MM.1S (cell line): ENCODE results near the gene KCNJ12.

ENCODE experiments used
- DNase-seq: peaks from one replicate; pipeline ENCODE4 v3.0.0-alpha.2; 2015
- H2AFZ ChIP-seq: fragments of 300-600 bp; sonication (generic); 2 replicates; pipeline ENCODE4 v1.6.0; 2016; ENCODE audit warnings: antibody characterized with exemption, low read length
- H3F3A ChIP-seq: fragments of 300-600 bp; sonication (generic); 2 replicates; pipeline ENCODE4 v1.6.1; 2016; ENCODE audit warnings: mild to moderate bottlenecking, antibody characterized with exemption, low read length, moderate library complexity, mixed read lengths; ENCODE audit not compliant: insufficient read depth
- H3K27ac ChIP-seq: fragments of 300-600 bp; sonication (generic); 2 replicates; pipeline ENCODE4 v1.5.1; 2016; ENCODE audit warnings: mild to moderate bottlenecking, low read length
- H3K27me3 ChIP-seq: fragments of 300-600 bp; sonication (generic); replicated peaks from 2 replicates; pipeline ENCODE4 v1.6.0; 2016; ENCODE audit warnings: low read length; ENCODE audit not compliant: insufficient read depth
- H3K36me3 ChIP-seq: fragments of 300-600 bp; sonication (generic); replicated peaks from 2 replicates; pipeline ENCODE4 v1.6.1; 2016; ENCODE audit warnings: mild to moderate bottlenecking, low read length, mixed read lengths; ENCODE audit not compliant: insufficient read depth
- H3K4me1 ChIP-seq: fragments of 300-600 bp; sonication (generic); 2 replicates; pipeline ENCODE4 v1.6.1; 2016; ENCODE audit warnings: low read length, mixed read lengths
- H3K4me2 ChIP-seq: fragments of 300-600 bp; sonication (generic); 2 replicates; pipeline ENCODE4 v1.6.0; 2016; ENCODE audit warnings: low read depth, low read length
- H3K4me3 ChIP-seq: fragments of 300-600 bp; sonication (generic); 2 replicates; pipeline ENCODE4 v1.5.1; 2016; ENCODE audit warnings: low read length, mixed read lengths
- H3K79me2 ChIP-seq: fragments of 300-600 bp; sonication (generic); 2 replicates; pipeline ENCODE4 v1.6.1; 2016; ENCODE audit warnings: mixed run types, low read length, mixed read lengths
- H3K9ac ChIP-seq: fragments of 300-600 bp; sonication (generic); 2 replicates; pipeline ENCODE4 v1.6.1; 2016; ENCODE audit warnings: low read length, mixed read lengths
- H3K9me2 ChIP-seq: fragments of 300-600 bp; sonication (generic); replicated peaks from 2 replicates; pipeline ENCODE4 v1.6.1; 2016; ENCODE audit warnings: mild to moderate bottlenecking, low read length, mixed read lengths; ENCODE audit not compliant: insufficient read depth
- H3K9me3 ChIP-seq: fragments of 300-600 bp; sonication (generic); replicated peaks from 2 replicates; pipeline ENCODE4 v1.6.1; 2016; ENCODE audit warnings: mild to moderate bottlenecking, low read length, mixed read lengths; ENCODE audit not compliant: insufficient read depth
- H4K20me1 ChIP-seq: fragments of 300-600 bp; sonication (generic); 2 replicates; pipeline ENCODE4 v1.6.1; 2016; ENCODE audit warnings: mild to moderate bottlenecking, low read length, moderate library complexity, mixed read lengths; ENCODE audit not compliant: insufficient read depth
- EZH2 ChIP-seq: fragments of 300-600 bp; sonication (generic); optimal IDR thresholded peaks from 2 replicates; pipeline ENCODE3; 2017; ENCODE audit warnings: low read depth, mild to moderate bottlenecking, antibody characterized with exemption, low read length, mixed read lengths
- EZH2phosphoT487 ChIP-seq: fragments of 300-600 bp; sonication (generic); IDR thresholded peaks from 2 replicates; pipeline ENCODE4 v1.6.1; 2018; ENCODE audit warnings: antibody characterized with exemption, low read length
- TF ChIP-seq, protein P1 (sequence below): fragments of 300-600 bp; sonication (generic); IDR thresholded peaks from 2 replicates; pipeline ENCODE4 v1.5.1; 2016; ENCODE audit warnings: antibody characterized with exemption, low read length, mixed read lengths

The KCNJ12 gene

DNA sequence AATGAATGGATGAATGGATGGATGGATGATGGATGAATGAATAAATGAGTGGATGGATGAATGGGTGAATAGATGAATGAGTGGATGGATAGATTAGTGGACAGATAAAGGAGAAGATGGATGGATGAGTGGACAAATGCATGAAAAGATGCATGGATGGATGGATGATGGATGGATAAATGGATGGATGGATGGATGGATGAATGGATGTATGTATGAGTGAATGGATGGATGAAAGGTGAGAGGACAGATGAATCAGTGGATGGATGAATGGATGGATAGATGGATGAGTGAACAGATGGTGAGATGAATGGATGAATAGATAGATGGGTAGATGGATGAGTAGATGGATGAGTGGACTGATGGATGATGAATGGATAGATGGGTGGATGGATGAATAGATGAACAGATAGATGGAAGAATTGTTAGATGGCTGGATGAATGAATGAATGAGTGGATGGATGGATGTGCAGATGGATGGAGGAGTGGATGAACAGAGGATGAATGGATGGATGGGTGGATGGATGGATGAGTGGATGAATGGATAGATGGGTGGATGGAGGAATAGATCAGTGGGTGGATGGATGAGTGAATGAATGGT lies 13.7 kb upstream of the KCNJ12 start:
- H2AFZ ChIP-seq, result no peak overlapping the region
- no peaks in the 10 kb centered on the region for H3K4me1 ChIP-seq
- no peak for DNase-seq
- no peaks in the 10 kb centered on the region for H4K20me1 ChIP-seq
- H3K27me3 ChIP-seq, result peaks cover 41% of the 10 kb centered on the region
- H3K9me2 ChIP-seq, result no peaks in the 10 kb centered on the region
- H3K9me3 ChIP-seq, result no peaks in the 10 kb centered on the region
- H3K4me3 ChIP-seq, result no peak overlapping the region
- no peak overlapping the region for H3K4me2 ChIP-seq
- TF ChIP-seq EZH2phosphoT487 (no peak), EZH2 (no peak)
- TF ChIP-seq, protein P1, sequence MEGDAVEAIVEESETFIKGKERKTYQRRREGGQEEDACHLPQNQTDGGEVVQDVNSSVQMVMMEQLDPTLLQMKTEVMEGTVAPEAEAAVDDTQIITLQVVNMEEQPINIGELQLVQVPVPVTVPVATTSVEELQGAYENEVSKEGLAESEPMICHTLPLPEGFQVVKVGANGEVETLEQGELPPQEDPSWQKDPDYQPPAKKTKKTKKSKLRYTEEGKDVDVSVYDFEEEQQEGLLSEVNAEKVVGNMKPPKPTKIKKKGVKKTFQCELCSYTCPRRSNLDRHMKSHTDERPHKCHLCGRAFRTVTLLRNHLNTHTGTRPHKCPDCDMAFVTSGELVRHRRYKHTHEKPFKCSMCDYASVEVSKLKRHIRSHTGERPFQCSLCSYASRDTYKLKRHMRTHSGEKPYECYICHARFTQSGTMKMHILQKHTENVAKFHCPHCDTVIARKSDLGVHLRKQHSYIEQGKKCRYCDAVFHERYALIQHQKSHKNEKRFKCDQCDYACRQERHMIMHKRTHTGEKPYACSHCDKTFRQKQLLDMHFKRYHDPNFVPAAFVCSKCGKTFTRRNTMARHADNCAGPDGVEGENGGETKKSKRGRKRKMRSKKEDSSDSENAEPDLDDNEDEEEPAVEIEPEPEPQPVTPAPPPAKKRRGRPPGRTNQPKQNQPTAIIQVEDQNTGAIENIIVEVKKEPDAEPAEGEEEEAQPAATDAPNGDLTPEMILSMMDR, result no peak
- H3K36me3 ChIP-seq, result no peaks in the 10 kb centered on the region
- H3K27ac ChIP-seq, result no peak overlapping the region
- H3K9ac ChIP-seq, result no peak overlapping the region
- no peaks in the 10 kb centered on the region for H3K79me2 ChIP-seq
- H3F3A ChIP-seq, result no peaks in the 10 kb centered on the region

DNA sequence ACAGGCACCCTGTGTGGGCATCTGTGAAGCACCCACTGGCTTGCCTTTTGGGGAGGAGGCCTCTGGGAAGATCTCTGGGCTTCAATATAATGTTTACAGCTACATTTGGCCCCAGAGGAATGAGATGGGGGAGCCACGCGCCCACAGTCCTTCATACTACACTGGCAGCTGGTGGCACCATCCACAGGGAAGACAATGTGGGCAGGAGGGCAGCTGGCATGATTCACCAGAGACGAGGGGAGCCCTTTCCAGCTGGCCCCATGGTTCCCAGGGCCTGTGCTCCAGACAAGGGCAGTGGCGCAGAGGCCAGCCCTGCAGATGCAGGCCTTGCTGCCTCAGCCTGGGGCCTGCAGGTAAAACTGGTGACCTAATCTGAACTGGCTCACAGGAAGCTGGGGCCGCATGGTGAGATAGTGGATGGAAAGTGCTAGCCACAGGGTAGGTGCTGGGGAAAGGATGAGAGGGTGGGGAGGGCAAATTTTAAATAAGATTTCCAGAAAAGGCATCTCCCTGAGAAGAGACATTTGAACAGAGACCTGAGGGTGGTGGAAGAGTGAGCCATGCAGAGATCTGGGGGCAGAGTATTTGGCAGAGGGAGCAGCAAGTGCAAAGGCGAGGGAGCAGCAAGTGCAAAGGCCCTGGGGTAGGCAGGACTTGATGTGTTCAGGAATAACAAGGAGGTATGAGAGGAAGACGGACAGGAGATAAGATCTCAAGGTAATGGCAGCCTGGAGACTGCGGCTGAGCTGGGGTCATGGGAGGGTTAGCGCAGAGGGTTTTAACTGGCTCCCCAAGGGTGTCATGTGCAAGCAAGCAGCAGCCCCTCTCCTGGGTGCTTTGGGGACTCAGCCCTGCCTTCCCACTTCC lies 12.1 kb upstream of the KCNJ12 start:
- Histone ChIP-seq H3K4me2 (no peak overlapping the region), H3K9me3 (no peaks in the 10 kb centered on the region), H3F3A (no peaks in the 10 kb centered on the region), H3K36me3 (no peaks in the 10 kb centered on the region), H3K9me2 (no peaks in the 10 kb centered on the region), H3K27ac (no peak overlapping the region), H4K20me1 (no peaks in the 10 kb centered on the region), H3K79me2 (no peaks in the 10 kb centered on the region), H3K9ac (no peak overlapping the region), H3K4me1 (no peaks in the 10 kb centered on the region), H3K27me3 (peaks cover 45% of the 10 kb centered on the region), H3K4me3 (no peak overlapping the region), H2AFZ (no peak overlapping the region)
- DNase-seq, result no peak
- TF ChIP-seq EZH2 (no peak), EZH2phosphoT487 (no peak)
- TF ChIP-seq, protein P1, result no peak

DNA sequence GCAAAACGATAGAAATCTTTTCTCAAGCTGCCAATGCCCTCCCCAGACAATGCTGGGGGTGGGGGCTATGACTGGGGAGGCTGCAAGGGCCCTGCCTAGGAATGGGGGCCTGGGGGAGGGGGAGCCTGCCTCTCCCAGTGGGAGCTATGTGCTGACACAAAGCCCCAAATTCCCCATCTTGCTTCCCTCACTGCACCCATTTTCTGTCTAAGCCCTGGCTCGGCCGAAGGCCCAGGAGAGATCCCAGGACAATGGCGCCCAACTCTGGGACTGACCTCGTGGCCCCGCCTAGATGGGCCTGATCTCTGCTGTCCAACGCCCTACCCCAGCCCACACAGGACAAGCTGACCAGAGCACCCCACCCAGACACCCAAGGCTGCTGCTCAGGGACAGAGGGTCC lies 11.1 kb upstream of the KCNJ12 start:
- H3K9me2 ChIP-seq, result no peaks in the 10 kb centered on the region
- no peaks in the 10 kb centered on the region for H3F3A ChIP-seq
- no peaks in the 10 kb centered on the region for H3K36me3 ChIP-seq
- H3K9ac ChIP-seq, result no peak overlapping the region
- H3K79me2 ChIP-seq, result no peaks in the 10 kb centered on the region
- no peak for DNase-seq
- H3K27ac ChIP-seq, result no peak overlapping the region
- H2AFZ ChIP-seq, result no peak overlapping the region
- no peak overlapping the region for H3K4me2 ChIP-seq
- H3K27me3 ChIP-seq, result peaks cover 45% of the 10 kb centered on the region
- no peaks in the 10 kb centered on the region for H4K20me1 ChIP-seq
- no peaks in the 10 kb centered on the region for H3K9me3 ChIP-seq
- H3K4me1 ChIP-seq, result no peaks in the 10 kb centered on the region
- TF ChIP-seq EZH2phosphoT487, result no peak
- TF ChIP-seq, protein P1, result no peak
- no peak for TF ChIP-seq EZH2
- no peak overlapping the region for H3K4me3 ChIP-seq
